DND-41 (cell line): ENCODE results near the gene GRIFIN.

ENCODE experiments used
- ATAC-seq: fragments of 200-7000 bp; cut with Tn5 transposase; 3 replicates; pipeline ENCODE4 v1.9.1; 2021; ENCODE audit warnings: low read depth; ENCODE audit not compliant: insufficient read depth
- DNase-seq: peaks from one replicate; pipeline ENCODE4 v3.0.0-alpha.2; 2020
- H2AFZ ChIP-seq: 2 replicates; pipeline ENCODE4 v1.6.0; 2012; ENCODE audit warnings: low read depth, low read length
- H3K27ac ChIP-seq: 2 replicates; pipeline ENCODE4 v1.5.1; 2012; ENCODE audit warnings: low read length, inconsistent platforms
- H3K27me3 ChIP-seq: fragments of 200-600 bp; sonication (generic); 2 replicates; pipeline ENCODE4 v1.6.0; 2012; ENCODE audit warnings: low read length, mild to moderate bottlenecking, inconsistent platforms; ENCODE audit not compliant: insufficient read depth, poor library complexity
- H3K36me3 ChIP-seq: 2 replicates; pipeline ENCODE4 v1.5.1; 2012; ENCODE audit warnings: low read length, inconsistent platforms; ENCODE audit not compliant: insufficient read depth
- H3K4me1 ChIP-seq: 2 replicates; pipeline ENCODE4 v1.5.1; 2012; ENCODE audit warnings: mild to moderate bottlenecking, low read length; ENCODE audit not compliant: insufficient read depth
- H3K4me2 ChIP-seq: 2 replicates; pipeline ENCODE4 v1.6.0; 2012; ENCODE audit warnings: mild to moderate bottlenecking, moderate library complexity, low read length, inconsistent platforms; ENCODE audit not compliant: insufficient read depth
- H3K4me3 ChIP-seq, 2 experiments: fragments of 200-600 bp in 1 of 2; shearing (Covaris generic) in 1 of 2; 2 replicates each; pipeline ENCODE4 v1.5.1; 2012 to 2016; ENCODE audit warnings: inconsistent platforms in 2 of 2, low read length in 2 of 2, mild to moderate bottlenecking in 2 of 2, low read depth in 1 of 2, moderate library complexity in 1 of 2
- H3K79me2 ChIP-seq: 2 replicates; pipeline ENCODE4 v1.6.0; 2012; ENCODE audit warnings: low read length, inconsistent platforms; ENCODE audit not compliant: insufficient read depth
- H3K9ac ChIP-seq: 2 replicates; pipeline ENCODE4 v1.6.0; 2012; ENCODE audit warnings: low read depth, mild to moderate bottlenecking, inconsistent platforms, low read length, moderate library complexity
- H3K9me3 ChIP-seq: 2 replicates; pipeline ENCODE4 v1.5.1; 2012; ENCODE audit warnings: low read length, moderate library complexity, mild to moderate bottlenecking, inconsistent platforms; ENCODE audit not compliant: insufficient read depth, severe bottlenecking
- H4K20me1 ChIP-seq: 2 replicates; pipeline ENCODE4 v1.6.0; 2012; ENCODE audit warnings: low read length; ENCODE audit not compliant: insufficient read depth
- EZH2 ChIP-seq: IDR thresholded peaks from 3 replicates; pipeline ENCODE4 v1.6.1; 2012; ENCODE audit warnings: borderline replicate concordance, low read depth, mild to moderate bottlenecking, moderate library complexity, low read length, inconsistent platforms; ENCODE audit not compliant: severe bottlenecking
- TF ChIP-seq, protein P1 (sequence below): IDR thresholded peaks from 2 replicates; pipeline ENCODE4 v1.5.1; 2012; ENCODE audit warnings: borderline replicate concordance, low read length, moderate library complexity, mild to moderate bottlenecking; ENCODE audit not compliant: poor library complexity, severe bottlenecking; ENCODE audit errors: extremely low read depth

GRIFIN gene

DNA sequence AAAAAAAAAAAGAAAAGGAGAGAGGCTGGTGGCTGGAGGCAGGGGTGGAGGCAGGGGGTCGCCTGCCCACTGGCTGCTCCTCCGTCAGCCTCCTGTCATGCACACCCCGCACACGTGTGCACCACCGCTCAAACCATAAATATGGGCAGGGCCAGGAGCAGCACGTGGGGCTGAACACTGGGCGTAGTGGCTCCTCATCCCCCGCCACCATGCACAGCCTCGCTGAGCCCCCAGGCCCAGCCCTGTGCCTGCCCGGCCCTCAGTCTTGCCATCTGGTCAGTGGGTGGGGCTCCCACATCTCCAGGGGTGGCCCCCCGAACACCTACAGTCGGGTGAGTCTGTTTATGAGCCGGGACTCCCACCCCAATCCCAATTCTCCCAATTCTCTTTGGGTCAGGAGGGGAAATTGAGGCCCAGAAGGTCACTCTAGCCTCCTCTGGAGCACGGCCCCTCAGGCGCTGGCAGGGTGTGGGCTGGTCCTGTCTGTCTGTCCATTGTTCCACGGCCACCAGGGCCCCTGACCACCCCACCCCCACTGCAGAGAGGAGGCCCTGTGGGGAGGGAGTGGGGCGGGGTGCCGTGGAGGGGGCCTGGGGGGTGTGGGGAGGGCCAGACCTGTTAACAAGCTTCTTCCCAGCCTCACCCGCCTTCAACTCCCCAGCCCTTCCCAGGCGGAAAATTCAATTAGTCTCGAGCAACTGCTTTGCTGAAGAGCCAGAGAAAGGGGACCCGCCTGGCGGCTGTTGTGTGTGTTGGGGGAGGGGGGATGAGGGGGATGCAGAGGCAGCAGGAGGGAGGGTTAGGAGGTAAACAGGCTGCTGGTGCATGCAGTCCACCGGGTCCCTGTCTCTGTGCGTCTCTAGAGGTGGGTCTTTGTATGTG, 19.5 kb upstream of the GRIFIN start:
- DNase-seq = no peak
- H3K79me2 ChIP-seq = no peaks in the 10 kb centered on the region
- no peaks in the 10 kb centered on the region for H3K9me3 ChIP-seq
- no peak overlapping the region for H3K4me3 ChIP-seq
- ATAC-seq = no peak
- TF ChIP-seq EZH2 = no peak
- TF ChIP-seq, protein P1, sequence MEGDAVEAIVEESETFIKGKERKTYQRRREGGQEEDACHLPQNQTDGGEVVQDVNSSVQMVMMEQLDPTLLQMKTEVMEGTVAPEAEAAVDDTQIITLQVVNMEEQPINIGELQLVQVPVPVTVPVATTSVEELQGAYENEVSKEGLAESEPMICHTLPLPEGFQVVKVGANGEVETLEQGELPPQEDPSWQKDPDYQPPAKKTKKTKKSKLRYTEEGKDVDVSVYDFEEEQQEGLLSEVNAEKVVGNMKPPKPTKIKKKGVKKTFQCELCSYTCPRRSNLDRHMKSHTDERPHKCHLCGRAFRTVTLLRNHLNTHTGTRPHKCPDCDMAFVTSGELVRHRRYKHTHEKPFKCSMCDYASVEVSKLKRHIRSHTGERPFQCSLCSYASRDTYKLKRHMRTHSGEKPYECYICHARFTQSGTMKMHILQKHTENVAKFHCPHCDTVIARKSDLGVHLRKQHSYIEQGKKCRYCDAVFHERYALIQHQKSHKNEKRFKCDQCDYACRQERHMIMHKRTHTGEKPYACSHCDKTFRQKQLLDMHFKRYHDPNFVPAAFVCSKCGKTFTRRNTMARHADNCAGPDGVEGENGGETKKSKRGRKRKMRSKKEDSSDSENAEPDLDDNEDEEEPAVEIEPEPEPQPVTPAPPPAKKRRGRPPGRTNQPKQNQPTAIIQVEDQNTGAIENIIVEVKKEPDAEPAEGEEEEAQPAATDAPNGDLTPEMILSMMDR = no peak
- no peaks in the 10 kb centered on the region for H3K36me3 ChIP-seq
- no peaks in the 10 kb centered on the region for H3K4me1 ChIP-seq
- no peak overlapping the region for H2AFZ ChIP-seq
- H4K20me1 ChIP-seq = no peaks in the 10 kb centered on the region; the same call in 1 of the 2 replicates
- no peak overlapping the region for H3K4me2 ChIP-seq
- H3K9ac ChIP-seq = no peak overlapping the region
- no peak overlapping the region for H3K27ac ChIP-seq
- H3K27me3 ChIP-seq = no peaks in the 10 kb centered on the region

DNA sequence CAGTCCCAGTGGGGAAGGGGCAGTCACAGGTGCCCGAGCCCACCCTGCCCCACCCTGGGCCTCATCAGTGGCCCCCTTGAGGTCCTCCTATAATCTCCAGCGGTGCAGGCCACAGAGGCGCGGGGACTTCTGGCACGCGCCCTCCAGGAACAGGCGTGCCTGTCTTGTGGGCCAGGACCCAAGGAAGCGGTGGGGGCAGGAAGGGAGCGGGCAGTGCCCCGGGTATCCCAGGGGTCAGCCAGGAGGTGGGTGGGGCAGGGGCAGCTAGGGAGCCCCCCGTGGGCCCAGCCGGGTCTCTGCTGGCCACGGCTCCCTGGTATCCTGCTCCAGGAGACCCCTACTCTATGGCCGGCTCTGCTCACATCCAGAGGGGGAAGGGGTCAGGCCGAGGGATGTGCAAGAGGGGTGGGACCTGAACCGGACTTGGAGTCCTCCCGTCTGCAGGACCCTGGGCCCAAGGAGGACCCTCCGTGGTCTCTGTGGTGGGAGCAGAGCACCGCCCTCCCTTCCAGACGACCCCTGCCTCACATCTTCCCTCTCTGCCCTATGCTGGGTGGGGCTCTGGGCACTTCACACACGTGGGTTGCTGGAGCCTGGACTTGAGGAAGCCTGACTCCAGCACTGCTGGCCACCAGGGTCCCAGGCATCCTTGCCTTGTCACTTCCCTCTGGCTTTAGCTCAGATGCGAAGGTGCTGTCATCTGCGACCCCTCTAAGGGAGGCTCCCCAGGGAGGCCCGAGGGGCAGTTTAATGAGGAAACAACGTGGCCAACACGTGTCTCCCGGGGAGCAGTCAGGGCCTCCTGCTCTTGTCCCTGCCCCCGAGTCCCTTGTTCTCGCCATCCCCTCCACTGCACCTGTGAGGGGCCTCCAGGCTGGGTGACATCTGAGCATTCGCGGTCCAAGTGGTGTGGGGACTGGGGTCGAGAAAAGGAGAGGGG, 18.3 kb upstream of the GRIFIN start:
- TF ChIP-seq, protein P1 = no peak
- TF ChIP-seq EZH2 = no peak
- Histone ChIP-seq H3K4me1 (no peaks in the 10 kb centered on the region), H3K27me3 (no peaks in the 10 kb centered on the region), H4K20me1 (no peaks in the 10 kb centered on the region; the same call in 1 of the 2 replicates), H3K4me2 (no peak overlapping the region), H3K4me3 (no peak overlapping the region), H3K36me3 (no peaks in the 10 kb centered on the region), H3K9ac (no peak overlapping the region), H3K27ac (no peak overlapping the region), H3K9me3 (no peaks in the 10 kb centered on the region), H2AFZ (no peak overlapping the region), H3K79me2 (no peaks in the 10 kb centered on the region)
- DNase-seq (no peak), ATAC-seq (no peak)

DNA sequence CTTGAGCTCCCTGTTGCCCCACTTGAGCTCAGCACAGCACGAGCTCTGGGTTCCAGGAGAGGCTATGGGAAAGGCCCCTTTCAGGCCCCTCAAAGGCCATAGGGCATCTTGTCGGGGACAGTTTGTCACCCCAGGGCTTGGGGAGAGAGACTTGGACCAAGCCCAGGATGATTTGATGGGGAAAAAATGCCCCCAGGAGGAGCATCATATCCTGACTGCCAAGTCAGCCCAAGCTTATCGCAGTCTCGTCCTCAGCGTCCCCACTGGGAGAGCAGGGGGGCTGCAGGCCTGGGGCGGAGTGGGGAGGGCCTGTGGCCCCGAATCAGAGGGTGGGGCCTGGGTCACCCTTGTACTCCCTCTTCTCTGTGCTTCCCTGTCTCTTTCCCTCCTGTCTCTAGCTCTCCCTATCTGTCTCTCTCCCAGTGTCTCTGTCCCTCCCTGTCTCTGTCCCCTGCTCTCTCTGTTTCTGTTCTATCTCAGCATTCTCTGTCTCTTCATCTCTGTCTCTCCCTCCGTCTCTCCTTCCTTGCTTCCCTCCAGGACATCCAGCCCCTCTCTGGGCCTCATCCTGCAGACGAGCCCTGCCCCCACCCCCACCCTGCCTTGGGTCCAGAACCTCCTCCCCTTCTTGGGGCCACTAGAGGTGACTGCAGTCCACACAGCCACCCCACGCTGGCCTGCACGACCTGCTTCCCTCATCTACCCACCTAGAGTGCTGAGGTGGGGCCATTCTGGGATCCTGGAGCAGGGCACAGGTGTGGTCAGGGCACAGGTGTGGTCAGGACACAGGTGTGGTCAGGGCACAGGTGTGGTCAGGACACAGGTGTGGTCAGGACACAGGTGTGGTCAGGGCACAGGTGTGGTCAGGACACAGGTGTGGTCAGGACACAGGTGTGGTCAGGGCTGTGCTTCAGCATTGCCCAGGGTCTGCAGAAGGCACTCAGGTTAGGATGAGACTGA, 17.3 kb upstream of the GRIFIN start:
- no peak for TF ChIP-seq EZH2
- TF ChIP-seq, protein P1 = no peak
- ATAC-seq = no peak

More for the DNA sequence above, 17.3 kb upstream of the GRIFIN start:
- Histone ChIP-seq H3K36me3 (no peaks in the 10 kb centered on the region), H3K4me2 (no peak overlapping the region), H3K9me3 (no peaks in the 10 kb centered on the region), H3K4me3 (no peak overlapping the region), H3K27ac (no peak overlapping the region), H3K27me3 (no peaks in the 10 kb centered on the region), H3K4me1 (no peaks in the 10 kb centered on the region), H2AFZ (no peak overlapping the region), H3K79me2 (no peaks in the 10 kb centered on the region), H3K9ac (no peak overlapping the region), H4K20me1 (no peaks in the 10 kb centered on the region; the same call in 1 of the 2 replicates)
- no peak for DNase-seq
